Measurements from ENCODE around the gene UST.
"Not testable (repeated sequence)": the region's sequence is repeated elsewhere in the genome, so short reads cannot be mapped to it uniquely, and the experiment has no call there.

UST gene

DNA sequence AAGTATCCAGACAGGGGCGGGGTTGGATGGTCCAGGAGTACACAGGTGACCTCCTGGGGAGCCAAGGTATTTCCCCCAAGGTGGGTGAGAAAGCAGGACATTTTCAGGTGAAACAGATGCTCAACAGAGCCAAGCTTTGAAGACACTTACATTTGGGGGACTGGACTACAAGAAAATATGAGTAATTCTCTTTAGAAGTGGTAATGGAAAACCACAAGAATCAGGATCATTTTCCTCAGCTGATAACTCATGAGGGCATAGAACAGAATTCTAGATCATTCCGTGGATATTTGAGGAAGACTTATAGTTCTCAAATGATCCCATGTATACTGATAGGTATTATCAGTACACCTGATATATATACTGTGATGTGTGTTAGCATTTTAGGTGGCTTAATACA, 89.9 kb downstream of the UST start:
- DNase-seq (ENCODE audit: low read depth) = no peak

DNA sequence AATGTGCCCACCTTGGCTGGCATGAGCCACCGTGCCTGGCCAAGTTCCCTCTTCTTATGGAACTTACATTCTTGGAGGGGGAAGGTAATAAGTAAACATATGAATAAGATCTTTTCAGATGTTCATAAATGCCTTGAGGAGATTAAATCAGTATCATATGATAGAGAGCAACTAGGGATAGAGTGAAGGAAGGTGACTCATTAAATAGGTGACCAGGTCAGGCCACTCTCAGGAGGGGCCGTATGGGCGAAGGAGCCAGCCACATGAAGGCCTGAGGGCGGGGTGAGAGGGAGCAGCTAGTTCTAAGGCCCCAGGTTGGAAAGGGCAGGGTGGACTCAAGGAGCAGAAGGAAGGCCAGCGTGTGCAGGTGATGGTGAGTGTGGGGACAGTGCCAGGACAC, 91.1 kb downstream of the UST start:
- no peak for DNase-seq (ENCODE audit: low read depth)

DNA sequence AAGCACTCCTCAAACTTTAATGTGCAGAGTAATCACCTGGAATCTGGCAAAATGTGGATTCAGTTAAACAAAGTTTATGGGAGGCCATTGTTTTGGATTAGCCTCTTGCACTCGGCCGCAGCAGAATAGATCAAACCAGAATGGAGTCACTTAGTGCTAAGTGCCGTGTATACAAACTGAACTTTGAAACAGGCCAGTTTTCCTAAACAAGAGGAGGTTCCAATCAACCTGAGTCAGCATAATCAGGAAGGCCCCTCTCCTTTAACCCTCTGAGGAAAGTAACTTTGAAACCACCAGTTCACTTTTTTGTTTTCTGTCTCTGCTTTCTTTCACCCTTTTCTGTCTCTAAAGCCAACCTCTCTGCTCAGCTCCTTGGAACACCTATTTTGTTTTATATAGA, 92.2 kb downstream of the UST start:
- no peak for DNase-seq (ENCODE audit: low read depth)

- DNase-seq (ENCODE audit: low read depth) = no peak
These were observed 93.4 kb downstream of the UST start for GRCh38 chr6:148840256-148840655.

DNA sequence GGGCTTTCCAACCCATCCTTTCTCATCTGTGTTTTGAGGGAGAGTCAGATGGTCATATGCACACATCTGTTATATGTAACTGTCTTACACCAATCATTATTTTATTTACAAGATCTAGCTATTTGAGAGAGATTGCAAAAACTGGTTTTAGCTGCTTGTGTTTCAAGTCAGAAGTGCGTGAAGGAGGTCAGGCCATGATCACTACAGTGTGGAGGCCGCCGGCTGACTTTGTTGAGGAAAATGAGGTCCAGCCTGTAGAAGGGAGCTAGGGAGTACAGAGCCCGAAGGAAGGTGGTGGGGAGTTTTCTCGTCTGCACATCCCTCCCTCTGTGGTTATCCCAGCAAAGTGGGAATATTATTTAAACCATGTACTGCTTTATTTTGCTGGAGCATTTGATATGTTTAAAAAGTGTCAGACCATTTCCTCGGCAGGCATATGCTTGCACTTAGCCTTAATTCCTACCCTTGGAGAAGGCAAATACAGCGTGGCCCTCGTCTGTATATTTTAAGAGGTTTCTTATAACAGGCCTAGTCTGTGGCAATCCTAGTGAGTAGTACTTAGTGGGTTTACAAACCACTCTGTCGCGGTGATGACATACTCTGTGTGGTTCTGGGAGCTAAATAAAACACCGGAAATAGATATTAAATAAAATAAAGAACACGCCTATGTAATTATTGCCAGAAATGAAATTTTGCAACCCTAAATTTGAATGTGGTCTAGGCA, 95.6 kb downstream of the UST start:
- no peak for DNase-seq (ENCODE audit: low read depth)

DNA sequence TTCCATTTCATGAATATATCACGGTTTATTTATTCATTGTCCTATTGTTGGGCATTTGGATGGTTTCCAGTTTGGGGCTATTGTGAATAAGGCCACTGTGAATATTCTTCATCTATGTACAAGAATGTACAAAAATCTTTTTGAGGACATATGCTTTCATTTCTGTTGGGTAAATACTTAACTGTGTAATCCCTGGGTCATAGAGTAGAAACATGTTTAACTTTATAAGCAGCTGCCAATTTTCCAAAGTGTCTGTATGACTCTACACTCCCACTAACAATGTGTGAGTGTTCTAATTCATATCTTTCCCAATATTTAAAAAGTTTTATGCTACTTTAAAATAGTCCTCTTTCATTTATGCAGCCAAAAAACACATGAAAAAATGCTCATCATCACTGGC, 98.6 kb downstream of the UST start:
- DNase-seq (ENCODE audit: low read depth) = no peak

DNA sequence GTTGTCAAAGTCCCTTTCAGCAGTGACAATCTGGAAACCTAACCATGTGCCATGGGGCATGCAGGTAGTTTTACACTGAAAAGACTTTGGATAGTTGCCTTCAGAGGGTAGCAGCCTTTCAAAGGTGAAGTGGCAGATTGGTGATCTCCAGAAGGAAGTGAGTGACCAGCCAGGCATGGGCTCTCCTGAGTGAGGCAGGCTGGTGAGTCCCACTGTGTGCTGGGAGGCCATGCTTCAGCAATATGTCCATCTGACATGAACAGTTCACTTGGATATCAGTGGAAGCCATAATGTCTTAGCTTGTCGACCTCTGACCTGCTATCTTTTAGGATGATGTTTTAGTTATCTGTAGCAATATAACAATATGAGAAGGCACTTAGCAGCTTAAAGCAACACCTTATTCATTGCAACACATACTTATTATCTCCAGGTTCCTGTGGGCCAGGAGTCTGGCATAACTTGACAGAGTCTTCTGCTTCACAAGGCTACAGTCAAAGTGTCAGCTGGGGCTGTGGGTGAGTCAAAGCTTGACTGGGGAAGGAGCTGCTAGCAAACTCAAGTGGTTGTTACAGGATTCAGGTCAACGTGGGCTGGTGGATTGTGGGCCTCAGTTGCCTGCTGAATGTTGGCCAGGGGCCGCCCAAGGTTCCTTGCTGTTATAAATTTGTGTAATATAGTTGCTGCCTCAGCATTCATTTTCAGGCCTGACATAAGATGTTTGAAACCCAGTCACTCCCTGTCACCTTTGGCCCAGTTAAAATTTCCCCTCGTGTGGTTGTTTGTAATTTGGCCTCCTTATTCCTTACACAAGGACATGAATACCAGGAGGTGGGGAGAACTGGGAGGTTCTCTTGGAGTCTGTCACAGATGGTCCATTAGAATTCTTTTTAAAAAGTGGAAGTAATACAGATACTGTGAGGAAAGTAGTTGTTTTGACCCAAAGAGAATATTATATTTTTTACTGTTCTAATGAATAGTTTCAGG, 100.2 kb downstream of the UST start:
- no peak for DNase-seq (ENCODE audit: low read depth)

DNA sequence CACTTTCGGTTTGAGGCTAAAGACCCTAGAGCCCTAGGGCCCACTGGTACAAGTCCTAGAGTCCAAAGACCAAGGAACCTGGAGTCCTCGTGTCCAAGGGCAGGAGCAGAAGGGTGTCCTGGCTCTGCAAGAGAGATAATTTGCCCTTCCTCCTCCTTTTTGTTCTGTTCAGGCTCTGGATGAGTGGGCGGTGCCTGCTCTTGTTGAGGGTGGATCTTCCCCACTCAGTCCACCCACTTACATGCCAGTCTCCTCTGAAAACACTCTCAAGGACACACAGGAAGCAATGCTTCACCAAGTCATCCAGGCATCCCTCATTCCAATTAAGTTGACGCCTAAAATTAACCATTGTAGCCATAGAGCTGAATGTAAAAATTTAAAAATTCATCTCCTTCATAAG, 102.1 kb downstream of the UST start:
- DNase-seq (ENCODE audit: low read depth) = no peak

DNA sequence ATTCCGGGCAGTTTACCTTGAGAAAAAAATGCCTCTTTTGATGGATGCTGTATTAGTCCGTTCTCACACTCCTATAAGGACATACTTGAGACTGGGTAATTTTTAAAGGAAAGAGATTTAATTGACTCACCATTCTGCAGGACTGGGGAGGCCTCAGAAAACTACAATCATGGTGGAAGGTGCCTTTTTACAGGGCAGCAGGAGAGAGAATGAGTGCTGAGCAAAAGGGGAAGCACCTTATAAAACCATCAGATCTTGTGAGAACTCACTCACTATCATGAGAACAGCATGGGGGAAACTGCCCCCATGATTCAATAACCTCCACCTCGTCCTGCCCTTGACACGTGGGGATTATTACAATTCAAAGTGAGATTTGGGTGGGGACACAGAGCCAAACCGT, 102.6 kb downstream of the UST start:
- not testable (repeated sequence) for DNase-seq (ENCODE audit: low read depth)

DNA sequence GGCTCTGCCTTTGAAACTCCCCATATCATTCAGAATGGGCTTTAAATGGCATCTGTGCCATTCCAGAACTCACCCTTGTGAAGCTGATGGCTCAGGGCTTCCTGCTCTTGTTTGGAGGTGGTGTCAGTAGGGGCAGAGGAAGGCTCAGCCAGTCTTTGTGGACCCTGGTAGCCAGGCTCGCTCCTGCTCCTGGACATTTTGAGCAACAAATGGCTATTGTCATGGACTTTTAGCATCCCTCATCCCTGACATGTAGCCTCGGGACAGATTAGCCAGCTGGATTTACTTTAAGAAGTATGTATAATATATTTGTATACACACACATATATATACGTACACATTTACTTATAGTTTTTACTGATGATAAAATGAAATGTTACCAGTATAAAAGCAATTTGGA, 104.1 kb downstream of the UST start:
- no peak for DNase-seq (ENCODE audit: low read depth)

GRCh38 chr6:148851683-148852556, 105.1 kb downstream of the UST start:
- DNase-seq (ENCODE audit: low read depth) = no peak

DNA sequence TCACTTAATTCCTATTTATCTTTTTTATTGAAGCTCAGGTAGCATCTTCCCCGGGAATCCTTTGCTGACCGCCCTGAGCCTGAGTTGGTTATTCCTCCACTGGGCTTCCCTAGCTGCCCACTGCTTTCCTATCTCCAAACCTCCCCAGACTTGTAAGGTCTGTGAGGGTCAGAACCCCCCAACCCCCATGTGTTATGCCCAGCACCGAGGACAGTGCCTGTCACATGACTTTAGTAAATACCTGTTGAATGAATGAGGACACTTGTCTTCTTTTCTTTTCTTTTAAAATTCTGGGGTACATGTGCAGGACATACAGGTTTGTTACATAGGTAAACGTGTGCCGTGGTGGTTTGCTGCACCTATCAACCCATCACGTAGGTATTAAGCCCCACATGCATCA, 105.9 kb downstream of the UST start:
- no peak for DNase-seq (ENCODE audit: low read depth)

DNA sequence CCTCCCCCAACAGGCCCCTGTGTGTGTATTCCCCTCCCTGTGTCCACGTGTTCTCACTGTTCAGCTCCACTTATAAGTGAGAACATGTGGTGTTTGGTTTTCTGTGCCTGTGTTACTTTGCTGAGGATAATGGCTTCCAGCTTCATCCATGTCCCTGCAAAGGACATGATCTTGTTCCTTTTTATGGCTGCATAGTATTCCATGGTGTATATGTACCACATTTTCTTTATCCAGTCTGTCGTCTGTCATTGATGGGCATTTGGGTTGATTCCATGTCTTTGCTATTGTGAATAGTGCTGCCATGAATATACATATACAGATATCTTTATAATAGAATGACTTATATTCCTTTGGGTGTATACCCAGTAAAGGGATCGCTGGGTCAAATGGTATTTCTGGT, 106.3 kb downstream of the UST start:
- DNase-seq (ENCODE audit: low read depth) = not testable (repeated sequence)

DNA sequence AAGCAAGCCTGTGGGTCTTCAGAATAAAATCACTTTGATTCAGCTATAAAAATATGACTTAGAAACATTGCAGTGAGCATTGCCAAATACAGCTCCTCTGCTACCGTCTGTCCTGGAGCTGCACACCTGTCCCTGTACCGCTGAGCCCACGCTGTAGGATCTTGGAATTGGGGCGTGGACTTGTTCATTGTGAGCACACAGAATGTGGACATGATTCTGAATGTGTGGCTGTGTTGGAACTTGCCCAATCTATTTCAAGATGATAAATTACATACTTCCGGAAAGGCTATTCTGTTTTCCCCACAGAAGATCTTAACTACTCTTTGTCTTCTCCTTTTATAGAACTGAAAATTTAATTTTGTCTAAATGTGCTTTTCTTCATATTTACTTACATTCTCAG, 107.3 kb downstream of the UST start:
- DNase-seq (ENCODE audit: low read depth) = no peak

GRCh38 chr6:148854992-148855391, 108.2 kb downstream of the UST start:
- no peak for DNase-seq (ENCODE audit: low read depth)

DNA sequence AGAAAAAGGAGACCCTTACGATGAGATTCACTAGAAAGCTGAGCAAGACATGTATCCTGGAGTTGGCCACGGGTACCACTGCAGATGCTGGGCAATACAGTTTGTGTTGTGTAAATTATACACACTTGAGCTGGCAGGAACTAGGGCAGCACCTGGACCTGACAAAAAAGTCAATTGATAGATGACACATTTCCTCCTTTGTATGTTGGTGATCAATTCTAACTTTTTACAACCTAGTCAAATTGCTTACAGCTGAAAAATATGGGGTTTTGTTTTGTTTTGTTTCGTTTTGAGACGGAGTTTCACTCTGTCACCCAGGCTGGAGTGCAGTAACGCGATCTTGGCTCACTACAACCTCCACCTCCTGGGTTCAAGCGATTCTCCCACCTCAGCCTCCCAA, 108.9 kb downstream of the UST start:
- no peak for DNase-seq (ENCODE audit: low read depth)

GRCh38 chr6:148857798-148858390, 111.1 kb downstream of the UST start:
- no peak for DNase-seq (ENCODE audit: low read depth)

DNA sequence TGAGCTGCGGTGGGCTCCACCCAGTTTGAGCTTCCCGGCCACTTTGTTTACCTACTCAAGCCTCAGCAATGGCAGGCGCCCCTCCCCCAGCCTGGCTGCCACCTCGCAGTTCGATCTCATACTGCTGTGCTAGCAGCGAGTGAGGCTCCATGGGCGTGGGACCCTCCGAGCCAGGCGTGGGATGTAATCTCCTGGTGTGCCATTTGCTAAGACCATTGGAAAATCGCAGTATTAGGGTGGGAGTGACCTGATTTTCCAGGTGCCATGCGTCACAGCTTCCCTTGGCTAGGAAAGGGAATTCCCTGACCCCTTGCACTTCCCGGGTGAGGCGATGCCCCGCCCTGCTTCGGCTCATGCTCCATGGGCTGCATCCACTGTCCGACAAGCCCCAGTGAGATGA, 117.3 kb downstream of the UST start:
- DNase-seq (ENCODE audit: low read depth) = not testable (repeated sequence)

GRCh38 chr6:148864941-148865340, 118.1 kb downstream of the UST start:
- no peak for DNase-seq (ENCODE audit: low read depth)

DNA sequence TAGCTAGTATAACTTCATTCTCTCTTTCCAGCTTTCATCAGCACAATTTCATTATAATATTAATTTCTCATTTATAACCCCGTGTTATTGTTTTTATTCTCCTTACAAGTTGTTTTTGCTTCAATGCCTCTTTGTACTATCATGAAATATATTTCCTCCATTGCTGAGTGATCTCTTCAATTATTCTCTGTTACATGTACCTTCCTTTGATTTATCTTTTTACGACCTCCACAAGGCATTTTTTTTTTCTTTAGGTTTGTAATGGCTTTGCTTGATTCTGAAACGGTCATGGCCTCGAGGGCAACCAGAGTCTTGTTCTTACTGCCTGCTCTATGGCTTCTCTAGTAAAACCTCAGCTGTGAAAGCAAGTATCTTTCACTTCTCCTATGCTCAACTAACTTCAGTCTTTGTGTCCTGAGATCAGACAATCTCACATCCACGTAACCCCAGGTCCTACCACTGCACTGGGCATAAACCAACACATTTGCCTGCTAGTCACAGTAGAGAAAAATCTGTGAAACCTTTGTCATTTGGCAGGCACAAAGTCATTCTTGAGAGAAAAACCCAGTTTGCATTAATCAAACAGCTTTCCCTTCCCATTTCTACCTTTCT, 119.9 kb downstream of the UST start:
- no peak for DNase-seq (ENCODE audit: low read depth)

DNA sequence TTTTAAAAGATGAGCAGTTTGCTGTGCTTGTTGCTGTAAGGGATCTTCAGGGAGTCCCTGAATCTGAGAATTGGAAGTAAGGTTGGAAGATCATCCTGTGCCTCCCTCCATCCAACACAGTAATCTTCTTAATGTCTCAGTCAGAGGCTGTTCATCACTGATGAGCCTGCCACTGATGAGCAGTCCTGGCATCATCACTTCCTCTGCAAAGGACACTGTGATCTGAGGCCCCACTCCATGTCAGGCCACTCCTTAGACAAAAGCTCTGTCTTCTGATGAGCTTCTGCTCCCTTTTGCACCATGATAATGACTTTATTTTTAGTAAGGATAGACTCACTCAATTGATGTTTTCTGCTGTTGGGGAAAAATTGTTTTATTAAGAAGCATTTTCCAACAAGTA, 121.0 kb downstream of the UST start:
- DNase-seq (ENCODE audit: low read depth) = no peak

DNA sequence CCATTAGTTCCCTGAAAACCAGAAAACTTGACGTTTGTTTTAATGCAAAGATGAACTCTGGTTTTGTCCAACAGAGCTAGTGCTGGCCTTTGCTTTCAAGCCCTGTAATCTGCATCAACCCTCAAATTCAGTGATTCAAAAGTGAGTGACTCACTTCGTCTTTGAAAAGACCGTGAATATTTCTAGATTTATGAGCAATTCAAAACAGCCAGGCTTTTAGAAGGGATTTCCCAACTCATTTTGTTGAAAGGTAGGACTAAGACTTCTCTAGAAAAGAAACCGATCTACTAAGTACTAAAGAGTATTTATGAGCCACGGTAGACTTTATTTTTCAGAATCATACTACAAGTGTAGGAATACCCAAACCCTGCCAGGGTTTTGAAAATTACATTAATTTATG, 121.5 kb downstream of the UST start:
- DNase-seq (ENCODE audit: low read depth) = no peak
